HepG2 (cell line): ENCODE data around the gene CCDC178.

Source experiments
- CTCF ChIP-seq: sonication (generic); formaldehyde crosslinking; IDR thresholded peaks from 2 replicates; pipeline ENCODE4 v1.5.0; 2020; ENCODE audit warnings: mild to moderate bottlenecking, missing genetic modification reagents, moderate library complexity
- TCF7L2 ChIP-seq: IDR thresholded peaks from 2 replicates; pipeline ENCODE4 v1.6.1; 2011; ENCODE audit warnings: mild to moderate bottlenecking, low read depth, low read length, moderate library complexity

DNA sequence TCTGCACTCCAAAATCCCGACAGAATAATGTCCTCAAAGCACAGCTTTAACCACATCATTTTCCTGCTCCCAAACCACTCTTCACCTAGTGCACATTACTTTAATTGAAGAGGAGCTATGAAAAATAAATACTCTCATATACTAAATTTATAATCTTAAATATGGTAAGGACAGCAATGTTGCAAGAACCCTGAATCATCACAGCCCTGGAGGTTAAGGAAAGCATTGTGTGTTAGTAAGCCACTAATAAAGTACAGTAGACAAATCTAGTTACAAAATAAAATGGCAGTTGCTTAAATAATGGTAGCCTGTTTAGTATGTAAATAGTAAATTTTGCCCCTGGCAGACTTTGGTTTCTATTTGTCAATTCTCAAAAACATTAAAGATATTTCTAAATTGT is 27.0 kb upstream of the CCDC178 start:
- TF ChIP-seq TCF7L2 (no peak), CTCF (CRISPR knock-in tag) (no peak)
